MCF 10A (cell line): ENCODE results near the gene SNX11. TPM values are rescaled to one million over a fixed set of nuclear protein-coding genes. Genes with fewer than 3 reads are reported as not detected.

Experiments used
- BruUV-seq: library from RNA; stranded (reverse); fragments of 400-500 nt; replicated peaks from 2 replicates; lab custom pipeline; 2021; lab: Mats Ljungman, UMichigan
- CTCF ChIA-PET: fragments of 300-600 bp; sonication (Branson Sonifier 250); formaldehyde crosslinking; extraction: SDS; loops from one replicate; lab custom pipeline; 2021; ENCODE audit warnings: antibody characterized with exemption, inconsistent platforms; lab: Yijun Ruan, JAX
- POLR2A ChIA-PET: fragments of 300-600, 350-650 bp; sonication (Branson Sonifier 250); formaldehyde crosslinking; extraction: SDS; loops from one replicate; lab custom pipeline; 2020; ENCODE audit warnings: antibody characterized with exemption, inconsistent platforms; lab: Yijun Ruan, JAX
- DNase-seq: peaks from one replicate; pipeline ENCODE4 v3.0.0-alpha.2; 2018; ENCODE audit not compliant: unreplicated experiment
- H3K27ac Mint-ChIP-seq: one replicate; pipeline ENCODE4 v1.8.0; 2022; ENCODE audit warnings: mild to moderate bottlenecking, low read depth, mixed read lengths; ENCODE audit not compliant: unreplicated experiment
- H3K27me3 Mint-ChIP-seq: one replicate; pipeline ENCODE4 v1.8.0; 2022; ENCODE audit warnings: mixed read lengths; ENCODE audit not compliant: insufficient read depth, unreplicated experiment
- H3K36me3 Mint-ChIP-seq: one replicate; pipeline ENCODE4 v1.8.0; 2022; ENCODE audit warnings: mild to moderate bottlenecking, moderate library complexity, mixed read lengths; ENCODE audit not compliant: insufficient read depth, unreplicated experiment
- H3K4me1 Mint-ChIP-seq: one replicate; pipeline ENCODE4 v1.8.0; 2022; ENCODE audit warnings: mixed read lengths; ENCODE audit not compliant: insufficient read depth, unreplicated experiment
- H3K4me3 Mint-ChIP-seq: one replicate; pipeline ENCODE4 v1.8.0; 2022; ENCODE audit warnings: mild to moderate bottlenecking, moderate library complexity, mixed read lengths; ENCODE audit not compliant: unreplicated experiment
- H3K9me3 Mint-ChIP-seq: one replicate; pipeline ENCODE4 v1.8.0; 2022; ENCODE audit warnings: mixed read lengths; ENCODE audit not compliant: unreplicated experiment
- intact Hi-C: fragments of 100-400 bp; cut with micrococcal nuclease; formaldehyde crosslinking; loops from 2 replicates; pipeline ENCODE4 v1.14.1; 2022
- total RNA-seq: library from RNA; stranded (reverse); gene quantifications from 2 replicates; pipeline ENCODE4 v1.2.3, GENCODE V29; 2022
- TF ChIP-seq, protein P1 (sequence below): fragments of 200-600 bp; IDR thresholded peaks from one replicate; pipeline ENCODE4 v1.8.0; 2022; ENCODE audit warnings: antibody characterized with exemption, mild to moderate bottlenecking; ENCODE audit not compliant: unreplicated experiment

Gene SNX11
- total RNA-seq, 1 experiment from 2014 or later, result 24.2 TPM

DNA sequence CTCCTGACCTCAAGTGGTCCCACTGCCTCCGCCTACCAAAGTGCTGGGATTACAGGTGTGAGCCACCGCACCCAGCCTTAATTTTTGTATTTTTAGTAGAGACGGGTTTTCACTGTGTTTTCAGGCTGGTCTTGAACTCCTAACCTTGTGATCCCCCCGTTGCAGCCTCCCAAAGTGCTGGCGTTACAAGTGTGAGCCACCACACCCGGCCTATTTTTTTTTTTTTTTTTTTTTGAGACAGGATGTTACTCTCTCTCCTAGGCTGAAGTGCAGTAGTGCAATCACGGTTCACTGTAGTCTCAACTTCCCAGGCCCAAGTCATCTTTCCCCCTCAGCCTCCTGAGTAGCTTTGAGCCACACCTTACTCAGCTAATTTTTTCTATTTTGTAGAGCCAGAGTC, 3.1 kb upstream of the SNX11 start:
- intact Hi-C loops, result no loop called here
- Mint-ChIP-seq H3K4me1 (peaks cover 16% of the 10 kb centered on the region), H3K36me3 (no peaks in the 10 kb centered on the region), H3K9me3 (no peaks in the 10 kb centered on the region), H3K27ac (no peak overlapping the region), H3K4me3 (no peak overlapping the region), H3K27me3 (no peaks in the 10 kb centered on the region)
- TF ChIP-seq, protein P1, sequence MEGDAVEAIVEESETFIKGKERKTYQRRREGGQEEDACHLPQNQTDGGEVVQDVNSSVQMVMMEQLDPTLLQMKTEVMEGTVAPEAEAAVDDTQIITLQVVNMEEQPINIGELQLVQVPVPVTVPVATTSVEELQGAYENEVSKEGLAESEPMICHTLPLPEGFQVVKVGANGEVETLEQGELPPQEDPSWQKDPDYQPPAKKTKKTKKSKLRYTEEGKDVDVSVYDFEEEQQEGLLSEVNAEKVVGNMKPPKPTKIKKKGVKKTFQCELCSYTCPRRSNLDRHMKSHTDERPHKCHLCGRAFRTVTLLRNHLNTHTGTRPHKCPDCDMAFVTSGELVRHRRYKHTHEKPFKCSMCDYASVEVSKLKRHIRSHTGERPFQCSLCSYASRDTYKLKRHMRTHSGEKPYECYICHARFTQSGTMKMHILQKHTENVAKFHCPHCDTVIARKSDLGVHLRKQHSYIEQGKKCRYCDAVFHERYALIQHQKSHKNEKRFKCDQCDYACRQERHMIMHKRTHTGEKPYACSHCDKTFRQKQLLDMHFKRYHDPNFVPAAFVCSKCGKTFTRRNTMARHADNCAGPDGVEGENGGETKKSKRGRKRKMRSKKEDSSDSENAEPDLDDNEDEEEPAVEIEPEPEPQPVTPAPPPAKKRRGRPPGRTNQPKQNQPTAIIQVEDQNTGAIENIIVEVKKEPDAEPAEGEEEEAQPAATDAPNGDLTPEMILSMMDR, result no peak
- ChIA-PET CTCF (interaction anchor here (0.6 kb wide), 1 partner anchor 1330 kb away, joined by 4 read pairs; no protein-coding TSS in a partner anchor), POLR2A (no interaction called here)
- BruUV-seq, result no TSS peak
- no peak for DNase-seq

DNA sequence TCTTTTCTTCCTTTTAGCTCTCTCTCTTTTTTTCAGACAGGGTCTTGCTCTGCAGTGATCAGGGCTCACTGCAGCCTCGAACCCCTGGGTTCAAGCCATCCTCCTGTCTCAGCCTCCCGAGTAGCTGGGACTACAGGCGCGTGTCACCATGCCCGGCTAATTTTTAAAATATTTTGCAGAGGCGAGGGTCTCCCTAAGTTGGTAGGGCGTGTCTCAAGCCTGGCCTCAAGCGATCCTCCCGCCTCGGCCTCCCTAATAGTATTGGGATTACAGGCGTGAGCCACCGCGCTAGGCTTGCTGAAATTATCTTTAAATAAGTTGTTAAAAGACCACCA, 797 bp upstream of the SNX11 start:
- Mint-ChIP-seq H3K36me3 (peaks cover 2% of the 10 kb centered on the region), H3K4me3 (peak overlapping the region; percentile 98), H3K27me3 (no peaks in the 10 kb centered on the region), H3K9me3 (no peaks in the 10 kb centered on the region), H3K4me1 (peaks cover 21% of the 10 kb centered on the region), H3K27ac (peak overlapping the region; percentile 87)
- TF ChIP-seq, protein P1, result no peak
- ChIA-PET CTCF (interaction anchor here (0.6 to 5.7 kb wide), 4 partner anchors 10 to 81 kb away, joined by 3 to 34 read pairs (median 10); no protein-coding TSS in a partner anchor), POLR2A (interaction anchor here (0.6 to 4.2 kb wide), 18 partner anchors 9 to 244 kb away, joined by 3 to 59 read pairs (median 4); partner anchors contain the start of genes NFE2L1 and PNPO)
- no peak for DNase-seq
- no TSS peak for BruUV-seq
- intact Hi-C loops, result no loop called here

DNA sequence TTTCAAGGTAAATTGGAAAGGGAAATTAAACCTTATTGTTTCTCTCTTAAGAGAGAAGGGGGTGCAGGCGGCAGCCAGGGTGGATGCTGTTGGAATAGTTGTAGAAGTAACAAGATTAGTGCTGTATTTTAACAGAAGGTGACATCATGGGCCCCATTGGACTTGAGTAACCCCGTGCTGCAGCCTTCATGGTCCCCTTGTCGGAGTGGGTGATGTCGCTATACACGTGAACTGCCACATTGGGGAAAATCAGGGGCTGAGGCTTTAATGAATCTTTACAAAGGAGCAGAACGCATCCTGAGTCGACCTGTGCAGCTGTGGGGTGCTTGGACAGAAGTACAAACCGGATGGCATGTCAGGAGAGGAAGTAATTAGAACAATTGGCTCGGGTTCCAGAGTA, 3.2 kb downstream of the SNX11 start:
- POLR2A ChIA-PET, result no interaction called here
- H3K4me1 Mint-ChIP-seq, result peaks cover 21% of the 10 kb centered on the region
- intact Hi-C loops, result no loop called here

DNA sequence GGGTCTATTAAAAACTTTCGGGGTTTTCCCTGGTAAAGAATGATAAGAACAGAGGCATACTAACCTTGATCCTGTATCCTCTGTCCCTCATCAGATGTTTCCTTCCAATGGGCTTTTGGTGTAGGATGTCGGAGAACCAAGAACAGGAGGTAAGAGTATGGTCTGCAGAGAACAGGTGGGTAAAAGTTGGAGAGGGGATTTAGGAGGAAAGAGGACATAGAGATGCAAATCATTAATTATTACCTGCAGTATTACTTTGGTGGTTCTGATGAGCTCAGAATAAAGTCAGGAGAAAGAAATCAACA, 4.3 kb downstream of the SNX11 start:
- Mint-ChIP-seq H3K4me1 (peaks cover 15% of the 10 kb centered on the region), H3K36me3 (peaks cover 52% of the 10 kb centered on the region), H3K9me3 (no peaks in the 10 kb centered on the region), H3K27ac (no peak overlapping the region), H3K27me3 (no peaks in the 10 kb centered on the region), H3K4me3 (no peak overlapping the region)
- POLR2A ChIA-PET, result interaction anchor here (1.3 kb wide), 1 partner anchor 12 kb away, joined by 3 read pairs; no protein-coding TSS in a partner anchor
- no TSS peak for BruUV-seq
- TF ChIP-seq, protein P1, result no peak
- CTCF ChIA-PET, result interaction anchor here (0.6 to 1.7 kb wide), 3 partner anchors 12 to 81 kb away, joined by 3 to 8 read pairs (median 4); no protein-coding TSS in a partner anchor
- DNase-seq, result no peak
- intact Hi-C loops, result no loop called here

More for the DNA sequence above, 3.2 kb downstream of the SNX11 start:
- Mint-ChIP-seq H3K27ac (peak overlapping the region; percentile 6), H3K9me3 (no peaks in the 10 kb centered on the region), H3K36me3 (peaks cover 41% of the 10 kb centered on the region), H3K27me3 (no peaks in the 10 kb centered on the region), H3K4me3 (no peak overlapping the region)
- no peak for DNase-seq
- no TSS peak for BruUV-seq
- CTCF ChIA-PET, result interaction anchor here (1.7 kb wide), 1 partner anchor 31 kb away, joined by 8 read pairs; no protein-coding TSS in a partner anchor
- TF ChIP-seq, protein P1, result no peak
